ENCODE data around the gene SLC7A7. TPM values are rescaled to one million over a fixed set of nuclear protein-coding genes. Genes with fewer than 3 reads are reported as not detected.
"Not testable (repeated sequence)": the region's sequence is repeated elsewhere in the genome, so short reads cannot be mapped to it uniquely, and the experiment has no call there.

Gene SLC7A7
- total and polyA plus RNA-seq, 8 donors = 9.6 to 67.6 (median 10.3) TPM

- ATAC-seq (no peak), DNase-seq (no peak)
- Histone ChIP-seq H3K9me3 (peaks cover 0 to 10% of the 10 kb centered on the region in 2 donors), H3K27ac (no peak overlapping the region), H3K4me1 (peaks cover 12 to 27% of the 10 kb centered on the region in 2 donors), H3K36me3 (peaks cover 0 to 15% of the 10 kb centered on the region in 2 donors), H3K4me3 (no peak overlapping the region), H3K27me3 (no peaks in the 10 kb centered on the region)
- no peak for TF ChIP-seq CTCF (IDR thresholded peaks at IDR 0.05)
- intact Hi-C loops (cut with DNase I) = no loop called here
Measured at GRCh38 chr14:22764382-22764781, 50.9 kb downstream of the SLC7A7 start.

GRCh38 chr14:22761734-22762133, 53.5 kb downstream of the SLC7A7 start:
- ATAC-seq (no peak), DNase-seq (no peak)
- H3K4me1 ChIP-seq = peaks cover 0 to 5% of the 10 kb centered on the region in 2 donors
- no peak overlapping the region for H3K4me3 ChIP-seq
- peaks cover 0 to 10% of the 10 kb centered on the region in 2 donors for H3K9me3 ChIP-seq
- no peaks in the 10 kb centered on the region for H3K36me3 ChIP-seq
- no peaks in the 10 kb centered on the region for H3K27me3 ChIP-seq
- intact Hi-C loops (cut with DNase I) = no loop called here
- no peak for TF ChIP-seq CTCF (IDR thresholded peaks at IDR 0.05)
- H3K27ac ChIP-seq = no peak overlapping the region

- H3K27ac ChIP-seq; ATAC-seq; H3K36me3 ChIP-seq; H3K4me1 ChIP-seq; H3K4me3 ChIP-seq; H3K27me3 ChIP-seq; DNase-seq; intact Hi-C loops (cut with DNase I); H3K9me3 ChIP-seq: not testable (repeated sequence)
Measured at GRCh38 chr14:22757972-22758650, 57.1 kb downstream of the SLC7A7 start.

- peak; percentile 33 for ATAC-seq
- H3K27me3 ChIP-seq = no peaks in the 10 kb centered on the region
- no peaks in the 10 kb centered on the region for H3K36me3 ChIP-seq
- DNase-seq = no peak
- H3K27ac ChIP-seq = no peak overlapping the region
- no peak overlapping the region for H3K4me3 ChIP-seq
- intact Hi-C loops (cut with DNase I) = no loop called here
- H3K4me1 ChIP-seq = peaks cover 0 to under 1% of the 10 kb centered on the region in 2 donors
- H3K9me3 ChIP-seq = no peaks in the 10 kb centered on the region
- no peak for TF ChIP-seq CTCF (IDR thresholded peaks at IDR 0.05)
Measured at GRCh38 chr14:22753586-22753985, 61.6 kb downstream of the SLC7A7 start.

GRCh38 chr14:22752422-22752821, 62.8 kb downstream of the SLC7A7 start:
- Histone ChIP-seq H3K27ac (no peak overlapping the region), H3K36me3 (no peaks in the 10 kb centered on the region), H3K4me3 (no peak overlapping the region), H3K9me3 (no peaks in the 10 kb centered on the region), H3K4me1 (peaks cover 0 to 6% of the 10 kb centered on the region in 2 donors), H3K27me3 (no peaks in the 10 kb centered on the region)
- ATAC-seq (no peak), DNase-seq (no peak)
- intact Hi-C loops (cut with DNase I) = no loop called here
- TF ChIP-seq CTCF (IDR thresholded peaks at IDR 0.05) = no peak

- Histone ChIP-seq H3K36me3 (no peaks in the 10 kb centered on the region), H3K27me3 (no peaks in the 10 kb centered on the region), H3K4me1 (peaks cover 0 to 6% of the 10 kb centered on the region in 2 donors), H3K9me3 (no peaks in the 10 kb centered on the region), H3K4me3 (no peak overlapping the region), H3K27ac (no peak overlapping the region)
- ATAC-seq (no peak), DNase-seq (no peak)
- intact Hi-C loops (cut with DNase I) = no loop called here
- no peak for TF ChIP-seq CTCF (IDR thresholded peaks at IDR 0.05)
Measured at GRCh38 chr14:22748631-22749068, 66.6 kb downstream of the SLC7A7 start.

Data from left lung (tissue), 10 donors.